GM23338 (cell line): ENCODE measurements around the gene NALF2. TPM values are rescaled to one million over a fixed set of nuclear protein-coding genes. Genes with fewer than 3 reads are reported as not detected.

ENCODE experiments used
- ATAC-seq: fragments of 200-7000 bp; cut with Tn5 transposase; 3 replicates; pipeline ENCODE4 v1.9.1; 2020
- DNase-seq: peaks from one replicate; pipeline ENCODE4 v3.0.0-alpha.2; 2015; ENCODE audit warnings: low spot score
- H2AFZ ChIP-seq: fragments of 200-600 bp; sonication (generic); 2 replicates; pipeline ENCODE4 v1.8.0; 2016; ENCODE audit warnings: antibody characterized with exemption, mild to moderate bottlenecking, moderate library complexity
- H3F3A ChIP-seq: fragments of 200-600 bp; sonication (generic); replicated peaks from 2 replicates; pipeline ENCODE4 v1.8.0; 2017; ENCODE audit warnings: antibody characterized with exemption, mixed run types, low read depth
- H3K27ac ChIP-seq: fragments of 200-600 bp; sonication (generic); 2 replicates; pipeline ENCODE4 v1.6.1; 2016; ENCODE audit warnings: low read depth
- H3K27me3 ChIP-seq: fragments of 200-600 bp; sonication (generic); 2 replicates; pipeline ENCODE4 v1.8.0; 2016; ENCODE audit warnings: mild to moderate bottlenecking, mixed run types, moderate library complexity; ENCODE audit not compliant: insufficient read depth
- H3K36me3 ChIP-seq: fragments of 200-600 bp; sonication (generic); 2 replicates; pipeline ENCODE4 v1.8.0; 2016; ENCODE audit warnings: mild to moderate bottlenecking; ENCODE audit not compliant: insufficient read depth
- H3K4me1 ChIP-seq: fragments of 200-600 bp; sonication (generic); 2 replicates; pipeline ENCODE4 v1.8.0; 2016; ENCODE audit warnings: mild to moderate bottlenecking, moderate library complexity; ENCODE audit not compliant: insufficient read depth
- H3K4me2 ChIP-seq: fragments of 200-600 bp; sonication (generic); 2 replicates; pipeline ENCODE4 v1.7.1; 2017; ENCODE audit warnings: mixed run types
- H3K4me3 ChIP-seq: fragments of 200-600 bp; sonication (generic); 2 replicates; pipeline ENCODE4 v1.6.1; 2016; ENCODE audit warnings: mixed run types
- H3K79me2 ChIP-seq: fragments of 200-600 bp; sonication (generic); replicated peaks from 2 replicates; pipeline ENCODE4 v1.8.0; 2017; ENCODE audit warnings: mild to moderate bottlenecking; ENCODE audit not compliant: insufficient read depth
- H3K9me2 ChIP-seq: fragments of 200-600 bp; sonication (generic); 2 replicates; pipeline ENCODE4 v1.8.0; 2017; ENCODE audit not compliant: insufficient read depth
- H4K20me1 ChIP-seq: fragments of 200-600 bp; sonication (generic); replicated peaks from 2 replicates; pipeline ENCODE4 v1.8.0; 2017; ENCODE audit warnings: mild to moderate bottlenecking; ENCODE audit not compliant: insufficient read depth
- H3K27ac Mint-ChIP-seq: 2 replicates; pipeline ENCODE4 v1.8.0; 2020; ENCODE audit warnings: inconsistent platforms, mild to moderate bottlenecking, moderate library complexity, mixed read lengths
- H3K27me3 Mint-ChIP-seq: 3 replicates; pipeline ENCODE4 v1.8.0; 2022; ENCODE audit warnings: low read depth, mild to moderate bottlenecking, moderate library complexity, mixed read lengths, inconsistent platforms; ENCODE audit not compliant: insufficient read depth, poor library complexity
- H3K36me3 Mint-ChIP-seq: 3 replicates; pipeline ENCODE4 v1.8.0; 2021; ENCODE audit warnings: low read depth, mild to moderate bottlenecking, inconsistent platforms, moderate library complexity, mixed read lengths
- H3K4me1 Mint-ChIP-seq: 3 replicates; pipeline ENCODE4 v1.8.0; 2020; ENCODE audit warnings: mild to moderate bottlenecking, inconsistent platforms, mixed read lengths
- H3K4me3 Mint-ChIP-seq: 3 replicates; pipeline ENCODE4 v1.8.0; 2021; ENCODE audit warnings: moderate library complexity, mild to moderate bottlenecking, inconsistent platforms, mixed read lengths
- H3K9me3 Mint-ChIP-seq: 3 replicates; pipeline ENCODE4 v1.8.0; 2020; ENCODE audit warnings: moderate library complexity, mild to moderate bottlenecking, inconsistent platforms, mixed read lengths
- ETS1 ChIP-seq: IDR thresholded peaks from 2 replicates; pipeline ENCODE4 v1.6.1; 2016; ENCODE audit warnings: antibody characterized with exemption
- EZH2 ChIP-seq: fragments of 200-600 bp; sonication (generic); IDR thresholded peaks from one replicate; pipeline ENCODE4 v1.8.0; 2017; ENCODE audit warnings: antibody characterized with exemption, mild to moderate bottlenecking, low read depth; ENCODE audit not compliant: unreplicated experiment
- EZH2phosphoT487 ChIP-seq: fragments of 200-600 bp; sonication (generic); IDR thresholded peaks from one replicate; pipeline ENCODE4 v1.8.1; 2018; ENCODE audit warnings: antibody characterized with exemption; ENCODE audit not compliant: unreplicated experiment
- JUNB ChIP-seq: IDR thresholded peaks from one replicate; pipeline ENCODE4 v1.6.1; 2016; ENCODE audit warnings: antibody characterized with exemption; ENCODE audit not compliant: unreplicated experiment
- NANOG ChIP-seq: IDR thresholded peaks from 2 replicates; pipeline ENCODE4 v1.6.1; 2016; ENCODE audit warnings: antibody characterized with exemption, borderline replicate concordance
- ZNF114 ChIP-seq: fragments of 250-450 bp; sonication (Bioruptor Pico); IDR thresholded peaks from 2 replicates; pipeline ENCODE4 v1.5.0; 2020; ENCODE audit warnings: mild to moderate bottlenecking, moderate library complexity
- ZNF331 ChIP-seq: fragments of 250-450 bp; sonication (Bioruptor Pico); IDR thresholded peaks from 2 replicates; pipeline ENCODE4 v1.5.0; 2020; ENCODE audit warnings: low read depth, mild to moderate bottlenecking, moderate library complexity
- polyA plus RNA-seq: library from polyadenylated mRNA; unstranded; fragments of >200 nt; fragmentation: Nextera tagmentation; extraction: Ambion mirVana; gene quantifications from 2 replicates; pipeline ENCODE4 v1.2.1, GENCODE V29; 2016
- total RNA-seq: library from RNA; depleted of rRNA; stranded (reverse); fragments of >200 nt; shearing (Covaris generic); gene quantifications from 2 replicates; pipeline ENCODE4 v1.2.3, GENCODE V29; 2014
- TF ChIP-seq, protein P1 (sequence below): IDR thresholded peaks from one replicate; pipeline ENCODE4 v1.6.1; 2018; ENCODE audit warnings: antibody characterized with exemption; ENCODE audit not compliant: unreplicated experiment
- TF ChIP-seq, protein P2 (sequence below): fragments of 250-450 bp; sonication (Bioruptor Pico); IDR thresholded peaks from 2 replicates; pipeline ENCODE4 v1.5.0; 2020; ENCODE audit warnings: mild to moderate bottlenecking, moderate library complexity

The NALF2 gene
- total and polyA plus RNA-seq, 2 experiments from 2014 or later = 4.4 to 10.5 TPM

- TF ChIP-seq, protein P1, sequence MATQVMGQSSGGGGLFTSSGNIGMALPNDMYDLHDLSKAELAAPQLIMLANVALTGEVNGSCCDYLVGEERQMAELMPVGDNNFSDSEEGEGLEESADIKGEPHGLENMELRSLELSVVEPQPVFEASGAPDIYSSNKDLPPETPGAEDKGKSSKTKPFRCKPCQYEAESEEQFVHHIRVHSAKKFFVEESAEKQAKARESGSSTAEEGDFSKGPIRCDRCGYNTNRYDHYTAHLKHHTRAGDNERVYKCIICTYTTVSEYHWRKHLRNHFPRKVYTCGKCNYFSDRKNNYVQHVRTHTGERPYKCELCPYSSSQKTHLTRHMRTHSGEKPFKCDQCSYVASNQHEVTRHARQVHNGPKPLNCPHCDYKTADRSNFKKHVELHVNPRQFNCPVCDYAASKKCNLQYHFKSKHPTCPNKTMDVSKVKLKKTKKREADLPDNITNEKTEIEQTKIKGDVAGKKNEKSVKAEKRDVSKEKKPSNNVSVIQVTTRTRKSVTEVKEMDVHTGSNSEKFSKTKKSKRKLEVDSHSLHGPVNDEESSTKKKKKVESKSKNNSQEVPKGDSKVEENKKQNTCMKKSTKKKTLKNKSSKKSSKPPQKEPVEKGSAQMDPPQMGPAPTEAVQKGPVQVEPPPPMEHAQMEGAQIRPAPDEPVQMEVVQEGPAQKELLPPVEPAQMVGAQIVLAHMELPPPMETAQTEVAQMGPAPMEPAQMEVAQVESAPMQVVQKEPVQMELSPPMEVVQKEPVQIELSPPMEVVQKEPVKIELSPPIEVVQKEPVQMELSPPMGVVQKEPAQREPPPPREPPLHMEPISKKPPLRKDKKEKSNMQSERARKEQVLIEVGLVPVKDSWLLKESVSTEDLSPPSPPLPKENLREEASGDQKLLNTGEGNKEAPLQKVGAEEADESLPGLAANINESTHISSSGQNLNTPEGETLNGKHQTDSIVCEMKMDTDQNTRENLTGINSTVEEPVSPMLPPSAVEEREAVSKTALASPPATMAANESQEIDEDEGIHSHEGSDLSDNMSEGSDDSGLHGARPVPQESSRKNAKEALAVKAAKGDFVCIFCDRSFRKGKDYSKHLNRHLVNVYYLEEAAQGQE = no peak
- TF ChIP-seq NANOG = no peak
- TF ChIP-seq EZH2 = no peak
- no peak for TF ChIP-seq ETS1
- no peak for TF ChIP-seq JUNB
Measured at GRCh38 chrX:69493766-69494165, 10.4 kb upstream of the NALF2 start (continued).

DNA sequence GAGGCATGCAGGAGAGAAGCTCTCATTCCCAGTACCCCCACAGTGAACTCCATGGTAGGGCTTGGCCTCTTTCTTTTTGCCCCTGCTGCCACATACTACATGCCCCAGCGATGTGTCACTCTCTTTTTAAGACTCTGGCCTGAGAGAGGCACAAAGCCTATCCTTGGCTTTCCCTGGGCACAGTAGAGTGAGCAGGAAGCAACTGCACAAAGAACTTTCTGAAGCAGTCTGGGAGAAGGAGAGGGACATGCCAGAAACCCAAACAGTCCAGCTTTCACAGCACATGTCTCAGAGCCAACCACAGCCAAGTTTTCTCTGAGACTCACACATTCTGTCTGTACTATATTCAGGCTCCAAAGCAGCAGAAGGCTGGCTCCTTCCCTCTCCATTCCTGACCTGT is 7.9 kb upstream of the NALF2 start:
- DNase-seq = no peak
- Histone ChIP-seq H4K20me1 (no peaks in the 10 kb centered on the region), H3K36me3 (no peaks in the 10 kb centered on the region), H3K27me3 (no peaks in the 10 kb centered on the region), H2AFZ (no peak overlapping the region), H3K4me2 (no peak overlapping the region), H3K4me1 (no peaks in the 10 kb centered on the region), H3K9me2 (no peaks in the 10 kb centered on the region), H3K4me3 (no peak overlapping the region), H3F3A (no peaks in the 10 kb centered on the region), H3K27ac (no peak overlapping the region), H3K79me2 (no peaks in the 10 kb centered on the region)
- H3K36me3 Mint-ChIP-seq = no peaks in the 10 kb centered on the region
- no peak overlapping the region for H3K27ac Mint-ChIP-seq
- H3K4me3 Mint-ChIP-seq = no peak overlapping the region
- H3K27me3 Mint-ChIP-seq = peaks cover 6% of the 10 kb centered on the region
- no peaks in the 10 kb centered on the region for H3K9me3 Mint-ChIP-seq
- ATAC-seq = no peak
- H3K4me1 Mint-ChIP-seq = no peaks in the 10 kb centered on the region
- no peak for TF ChIP-seq ZNF114 (CRISPR knock-in tag)
- TF ChIP-seq, protein P1 = no peak
- no peak for TF ChIP-seq NANOG
- no peak for TF ChIP-seq EZH2phosphoT487
- TF ChIP-seq, protein P2, sequence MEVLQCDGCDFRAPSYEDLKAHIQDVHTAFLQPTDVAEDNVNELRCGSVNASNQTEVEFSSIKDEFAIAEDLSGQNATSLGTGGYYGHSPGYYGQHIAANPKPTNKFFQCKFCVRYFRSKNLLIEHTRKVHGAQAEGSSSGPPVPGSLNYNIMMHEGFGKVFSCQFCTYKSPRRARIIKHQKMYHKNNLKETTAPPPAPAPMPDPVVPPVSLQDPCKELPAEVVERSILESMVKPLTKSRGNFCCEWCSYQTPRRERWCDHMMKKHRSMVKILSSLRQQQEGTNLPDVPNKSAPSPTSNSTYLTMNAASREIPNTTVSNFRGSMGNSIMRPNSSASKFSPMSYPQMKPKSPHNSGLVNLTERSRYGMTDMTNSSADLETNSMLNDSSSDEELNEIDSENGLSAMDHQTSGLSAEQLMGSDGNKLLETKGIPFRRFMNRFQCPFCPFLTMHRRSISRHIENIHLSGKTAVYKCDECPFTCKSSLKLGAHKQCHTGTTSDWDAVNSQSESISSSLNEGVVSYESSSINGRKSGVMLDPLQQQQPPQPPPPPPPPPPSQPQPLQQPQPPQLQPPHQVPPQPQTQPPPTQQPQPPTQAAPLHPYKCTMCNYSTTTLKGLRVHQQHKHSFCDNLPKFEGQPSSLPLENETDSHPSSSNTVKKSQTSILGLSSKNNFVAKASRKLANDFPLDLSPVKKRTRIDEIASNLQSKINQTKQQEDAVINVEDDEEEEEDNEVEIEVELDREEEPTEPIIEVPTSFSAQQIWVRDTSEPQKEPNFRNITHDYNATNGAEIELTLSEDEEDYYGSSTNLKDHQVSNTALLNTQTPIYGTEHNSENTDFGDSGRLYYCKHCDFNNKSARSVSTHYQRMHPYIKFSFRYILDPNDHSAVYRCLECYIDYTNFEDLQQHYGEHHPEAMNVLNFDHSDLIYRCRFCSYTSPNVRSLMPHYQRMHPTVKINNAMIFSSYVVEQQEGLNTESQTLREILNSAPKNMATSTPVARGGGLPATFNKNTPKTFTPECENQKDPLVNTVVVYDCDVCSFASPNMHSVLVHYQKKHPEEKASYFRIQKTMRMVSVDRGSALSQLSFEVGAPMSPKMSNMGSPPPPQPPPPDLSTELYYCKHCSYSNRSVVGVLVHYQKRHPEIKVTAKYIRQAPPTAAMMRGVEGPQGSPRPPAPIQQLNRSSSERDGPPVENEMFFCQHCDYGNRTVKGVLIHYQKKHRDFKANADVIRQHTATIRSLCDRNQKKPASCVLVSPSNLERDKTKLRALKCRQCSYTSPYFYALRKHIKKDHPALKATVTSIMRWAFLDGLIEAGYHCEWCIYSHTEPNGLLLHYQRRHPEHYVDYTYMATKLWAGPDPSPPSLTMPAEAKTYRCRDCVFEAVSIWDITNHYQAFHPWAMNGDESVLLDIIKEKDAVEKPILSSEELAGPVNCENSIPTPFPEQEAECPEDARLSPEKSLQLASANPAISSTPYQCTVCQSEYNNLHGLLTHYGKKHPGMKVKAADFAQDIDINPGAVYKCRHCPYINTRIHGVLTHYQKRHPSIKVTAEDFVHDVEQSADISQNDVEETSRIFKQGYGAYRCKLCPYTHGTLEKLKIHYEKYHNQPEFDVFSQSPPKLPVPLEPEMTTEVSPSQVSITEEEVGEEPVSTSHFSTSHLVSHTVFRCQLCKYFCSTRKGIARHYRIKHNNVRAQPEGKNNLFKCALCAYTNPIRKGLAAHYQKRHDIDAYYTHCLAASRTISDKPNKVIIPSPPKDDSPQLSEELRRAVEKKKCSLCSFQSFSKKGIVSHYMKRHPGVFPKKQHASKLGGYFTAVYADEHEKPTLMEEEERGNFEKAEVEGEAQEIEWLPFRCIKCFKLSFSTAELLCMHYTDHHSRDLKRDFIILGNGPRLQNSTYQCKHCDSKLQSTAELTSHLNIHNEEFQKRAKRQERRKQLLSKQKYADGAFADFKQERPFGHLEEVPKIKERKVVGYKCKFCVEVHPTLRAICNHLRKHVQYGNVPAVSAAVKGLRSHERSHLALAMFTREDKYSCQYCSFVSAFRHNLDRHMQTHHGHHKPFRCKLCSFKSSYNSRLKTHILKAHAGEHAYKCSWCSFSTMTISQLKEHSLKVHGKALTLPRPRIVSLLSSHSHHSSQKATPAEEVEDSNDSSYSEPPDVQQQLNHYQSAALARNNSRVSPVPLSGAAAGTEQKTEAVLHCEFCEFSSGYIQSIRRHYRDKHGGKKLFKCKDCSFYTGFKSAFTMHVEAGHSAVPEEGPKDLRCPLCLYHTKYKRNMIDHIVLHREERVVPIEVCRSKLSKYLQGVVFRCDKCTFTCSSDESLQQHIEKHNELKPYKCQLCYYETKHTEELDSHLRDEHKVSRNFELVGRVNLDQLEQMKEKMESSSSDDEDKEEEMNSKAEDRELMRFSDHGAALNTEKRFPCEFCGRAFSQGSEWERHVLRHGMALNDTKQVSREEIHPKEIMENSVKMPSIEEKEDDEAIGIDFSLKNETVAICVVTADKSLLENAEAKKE (CRISPR knock-in tag) = no peak
- TF ChIP-seq ETS1 = no peak
- TF ChIP-seq JUNB = no peak
- no peak for TF ChIP-seq ZNF331 (CRISPR knock-in tag)
